Measurements from ENCODE around the gene PTPN4. TPM values are rescaled to one million over a fixed set of nuclear protein-coding genes. Genes with fewer than 3 reads are reported as not detected.
"Not testable (repeated sequence)": the region's sequence is repeated elsewhere in the genome, so short reads cannot be mapped to it uniquely, and the experiment has no call there.

The PTPN4 gene
- total RNA-seq, 1 donor from 2014 or later, result 37.4 TPM

GRCh38 chr2:119794237-119794636, 34.5 kb downstream of the PTPN4 start:
- peaks cover 12% of the 10 kb centered on the region for H3K9me3 Mint-ChIP-seq
- TF ChIP-seq CTCF (conservative IDR thresholded peaks at IDR 0.05), result no peak
- no peak for DNase-seq (ENCODE audit: extremely low spot score, unreplicated experiment)
- H3K4me1 Mint-ChIP-seq (ENCODE audit: unreplicated experiment), result no peaks in the 10 kb centered on the region
- peaks cover 42% of the 10 kb centered on the region for H3K36me3 Mint-ChIP-seq
- H3K27me3 Mint-ChIP-seq, result no peaks in the 10 kb centered on the region
- no peak overlapping the region for H3K4me3 Mint-ChIP-seq
- H3K27ac Mint-ChIP-seq, result no peak overlapping the region

GRCh38 chr2:119795309-119796303, 35.9 kb downstream of the PTPN4 start:
- no peaks in the 10 kb centered on the region for H3K27me3 Mint-ChIP-seq
- no peak overlapping the region for H3K4me3 Mint-ChIP-seq
- H3K36me3 Mint-ChIP-seq, result peaks cover 33% of the 10 kb centered on the region
- H3K27ac Mint-ChIP-seq, result no peak overlapping the region
- peaks cover 6% of the 10 kb centered on the region for H3K9me3 Mint-ChIP-seq
- DNase-seq (ENCODE audit: extremely low spot score, unreplicated experiment), result no peak
- H3K4me1 Mint-ChIP-seq (ENCODE audit: unreplicated experiment), result peaks cover 3% of the 10 kb centered on the region
- TF ChIP-seq CTCF (conservative IDR thresholded peaks at IDR 0.05), result no peak

GRCh38 chr2:119800376-119800902, 40.7 kb downstream of the PTPN4 start:
- no peak overlapping the region for H3K4me3 Mint-ChIP-seq
- peaks cover 4% of the 10 kb centered on the region for H3K4me1 Mint-ChIP-seq (ENCODE audit: unreplicated experiment)
- TF ChIP-seq CTCF (conservative IDR thresholded peaks at IDR 0.05), result no peak
- peaks cover 3% of the 10 kb centered on the region for H3K9me3 Mint-ChIP-seq
- peaks cover 14% of the 10 kb centered on the region for H3K36me3 Mint-ChIP-seq
- no peaks in the 10 kb centered on the region for H3K27me3 Mint-ChIP-seq
- H3K27ac Mint-ChIP-seq, result no peak overlapping the region
- DNase-seq (ENCODE audit: extremely low spot score, unreplicated experiment), result no peak

GRCh38 chr2:119801040-119801439, 41.3 kb downstream of the PTPN4 start:
- no peak for TF ChIP-seq CTCF (conservative IDR thresholded peaks at IDR 0.05)
- Mint-ChIP-seq H3K27me3 (no peaks in the 10 kb centered on the region), H3K36me3 (peaks cover 20% of the 10 kb centered on the region), H3K4me3 (no peak overlapping the region), H3K9me3 (peaks cover 3% of the 10 kb centered on the region), H3K27ac (no peak overlapping the region), H3K4me1 (ENCODE audit: unreplicated experiment) (peaks cover 4% of the 10 kb centered on the region)
- no peak for DNase-seq (ENCODE audit: extremely low spot score, unreplicated experiment)

GRCh38 chr2:119801989-119802388, 42.3 kb downstream of the PTPN4 start:
- H3K9me3 Mint-ChIP-seq, H3K27me3 Mint-ChIP-seq: not testable (repeated sequence)

GRCh38 chr2:119803101-119803500, 43.4 kb downstream of the PTPN4 start:
- Mint-ChIP-seq H3K36me3 (peaks cover 22% of the 10 kb centered on the region), H3K27ac (no peak overlapping the region), H3K9me3 (peaks cover 3% of the 10 kb centered on the region), H3K27me3 (no peaks in the 10 kb centered on the region), H3K4me3 (no peak overlapping the region), H3K4me1 (ENCODE audit: unreplicated experiment) (peaks cover 4% of the 10 kb centered on the region)
- no peak for TF ChIP-seq CTCF (conservative IDR thresholded peaks at IDR 0.05)
- no peak for DNase-seq (ENCODE audit: extremely low spot score, unreplicated experiment)

More at GRCh38 chr2:119801989-119802388, 42.3 kb downstream of the PTPN4 start:
- not testable (repeated sequence) for H3K4me1 Mint-ChIP-seq (ENCODE audit: unreplicated experiment); H3K27ac Mint-ChIP-seq; H3K4me3 Mint-ChIP-seq; DNase-seq (ENCODE audit: extremely low spot score, unreplicated experiment)
- H3K36me3 Mint-ChIP-seq, result peaks cover 27% of the 10 kb centered on the region

GRCh38 chr2:119804409-119804808, 44.7 kb downstream of the PTPN4 start:
- not testable (repeated sequence) for H3K4me1 Mint-ChIP-seq (ENCODE audit: unreplicated experiment); DNase-seq (ENCODE audit: extremely low spot score, unreplicated experiment); H3K4me3 Mint-ChIP-seq; H3K27ac Mint-ChIP-seq; H3K27me3 Mint-ChIP-seq; H3K9me3 Mint-ChIP-seq
- H3K36me3 Mint-ChIP-seq, result peaks cover 22% of the 10 kb centered on the region
